CD14-positive monocyte (primary cell): ENCODE measurements around the gene MAST1. TPM values are rescaled to one million over a fixed set of nuclear protein-coding genes. Genes with fewer than 3 reads are reported as not detected.
"Not testable (repeated sequence)": the region's sequence is repeated elsewhere in the genome, so short reads cannot be mapped to it uniquely, and the experiment has no call there.

ENCODE experiments used
- DNase-seq, 3 donors: peaks; one replicate each; pipeline ENCODE4 v3.0.0-alpha.2; 2011 to 2022
- H2AFZ ChIP-seq: 2 replicates; pipeline ENCODE4 v1.6.0; 2012; ENCODE audit warnings: mild to moderate bottlenecking, low read depth, low read length, inconsistent platforms; ENCODE audit not compliant: insufficient read depth, poor library complexity, severe bottlenecking
- H3K27ac ChIP-seq, 2 donors: 1 replicate in 1 of 2; 2 replicates in 1 of 2; pipeline ENCODE4 v1.5.1; 2012 to 2013; ENCODE audit warnings: low read length in 2 of 2, control low read depth in 1 of 2, inconsistent platforms in 1 of 2, low read depth in 1 of 2, mild to moderate bottlenecking in 1 of 2
- H3K27me3 ChIP-seq, 2 donors: one replicate each; pipeline versions ENCODE4 v1.6.0 to v1.6.1; 2011 to 2013; ENCODE audit warnings: low read length in 2 of 2; ENCODE audit not compliant: control insufficient read depth in 2 of 2, insufficient read depth in 2 of 2
- H3K36me3 ChIP-seq, 2 donors: replicated peaks in 1 of 2; 1 replicate in 1 of 2; 2 replicates in 1 of 2; pipeline versions ENCODE4 v1.5.1 to v1.6.1; 2012 to 2013; ENCODE audit warnings: low read length in 2 of 2, control low read depth in 1 of 2, inconsistent platforms in 1 of 2, mild to moderate bottlenecking in 1 of 2; ENCODE audit not compliant: insufficient read depth in 2 of 2, control insufficient read depth in 1 of 2
- H3K4me1 ChIP-seq, 2 donors: 1 replicate in 1 of 2; 2 replicates in 1 of 2; pipeline versions ENCODE4 v1.5.1 to v1.6.1; 2012 to 2013; ENCODE audit warnings: low read length in 2 of 2, control low read depth in 1 of 2, inconsistent platforms in 1 of 2, mild to moderate bottlenecking in 1 of 2, moderate library complexity in 1 of 2; ENCODE audit not compliant: insufficient read depth in 2 of 2, control insufficient read depth in 1 of 2
- H3K4me2 ChIP-seq: replicated peaks from 2 replicates; pipeline ENCODE3; 2012; ENCODE audit warnings: low read length, moderate library complexity, mild to moderate bottlenecking; ENCODE audit not compliant: poor library complexity, severe bottlenecking; ENCODE audit errors: extremely low read depth
- H3K4me3 ChIP-seq, 3 experiments: fragments of 200-600 bp in 1 of 3; sonication (generic) in 1 of 3; replicated peaks in 1 of 3; 1 replicate in 2 of 3; 2 replicates in 1 of 3; pipeline ENCODE4 v1.5.1; 2011 to 2013; ENCODE audit warnings: low read length in 3 of 3, mild to moderate bottlenecking in 3 of 3, control low read depth in 2 of 3, low read depth in 2 of 3, inconsistent platforms in 1 of 3, moderate library complexity in 1 of 3
- H3K79me2 ChIP-seq: 2 replicates; pipeline ENCODE4 v1.6.0; 2012; ENCODE audit warnings: mild to moderate bottlenecking, control low read depth, inconsistent platforms, low read length, moderate library complexity; ENCODE audit not compliant: insufficient read depth
- H3K9ac ChIP-seq: 2 replicates; pipeline ENCODE4 v1.6.0; 2017; ENCODE audit warnings: low read length, mild to moderate bottlenecking; ENCODE audit not compliant: insufficient read depth, poor library complexity, severe bottlenecking
- H3K9me3 ChIP-seq, 2 donors: replicated peaks in 1 of 2; 1 replicate in 1 of 2; 2 replicates in 1 of 2; pipeline versions ENCODE4 v1.5.1 to v1.6.1; 2012 to 2013; ENCODE audit warnings: low read length in 2 of 2, control low read depth in 1 of 2; ENCODE audit not compliant: control insufficient read depth in 1 of 2, insufficient read depth in 1 of 2
- H4K20me1 ChIP-seq: 2 replicates; pipeline ENCODE4 v1.6.0; 2012; ENCODE audit warnings: mild to moderate bottlenecking, low read length, control low read depth, moderate library complexity; ENCODE audit not compliant: insufficient read depth
- H3K27ac Mint-ChIP-seq, 7 donors: one replicate each; pipeline ENCODE4 v1.8.0; 2020; ENCODE audit warnings: mild to moderate bottlenecking in 7 of 7, mixed read lengths in 7 of 7, moderate library complexity in 6 of 7, inconsistent platforms in 2 of 7
- H3K27me3 Mint-ChIP-seq, 3 donors: one replicate each; pipeline ENCODE4 v1.8.0; 2021 to 2022; ENCODE audit warnings: low read depth in 3 of 3, mild to moderate bottlenecking in 3 of 3, mixed read lengths in 3 of 3, moderate library complexity in 3 of 3, inconsistent platforms in 1 of 3
- H3K36me3 Mint-ChIP-seq, 2 donors: one replicate each; pipeline ENCODE4 v1.8.0; 2020; ENCODE audit warnings: mixed read lengths in 2 of 2, inconsistent platforms in 1 of 2, mild to moderate bottlenecking in 1 of 2
- H3K4me1 Mint-ChIP-seq: one replicate; pipeline ENCODE4 v1.8.0; 2020; ENCODE audit warnings: mild to moderate bottlenecking, mixed read lengths
- H3K4me3 Mint-ChIP-seq, 2 donors: one replicate each; pipeline ENCODE4 v1.8.0; 2020; ENCODE audit warnings: mild to moderate bottlenecking in 2 of 2, mixed read lengths in 2 of 2, moderate library complexity in 1 of 2
- H3K9me3 Mint-ChIP-seq, 7 donors: one replicate each; pipeline ENCODE4 v1.8.0; 2020 to 2022; ENCODE audit warnings: mixed read lengths in 7 of 7, mild to moderate bottlenecking in 6 of 7, moderate library complexity in 6 of 7, inconsistent platforms in 2 of 7
- WGBS: methylation state at CpG from one replicate; pipeline ENCODE4 v1.1.5; 2013; ENCODE audit warnings: missing lambda C conversion rate; ENCODE audit not compliant: insufficient coverage; 5-methylcytosine and 5-hydroxymethylcytosine counted together
- intact Hi-C, 2 donors: fragments of 100-400 bp; cut with micrococcal nuclease; formaldehyde crosslinking; loops; one replicate each; pipeline versions ENCODE4 v1.15.0 to v1.15.1; 2023
- polyA plus RNA-seq, 3 donors: library from polyadenylated mRNA; depleted of rRNA in 1 of 3; unstranded in 2 of 3; stranded (reverse) in 1 of 3; fragments of 300-500 nt in 2 of 3; fragments of >200 nt in 1 of 3; fragmentation: Illumina TruSeq in 2 of 3; gene quantifications; 1 replicate in 2 of 3; 2 replicates in 1 of 3; pipeline ENCODE4 v1.2.3, GENCODE V29; 2012 to 2021
- TF ChIP-seq, protein P1 (sequence below): fragments of 200-600 bp; IDR thresholded peaks from one replicate; pipeline ENCODE4 v1.8.0; 2022; ENCODE audit warnings: antibody characterized with exemption, mild to moderate bottlenecking

The MAST1 gene
- polyA plus RNA-seq, 3 donors = 0.28 to 3.6 (median 1.1) TPM

DNA sequence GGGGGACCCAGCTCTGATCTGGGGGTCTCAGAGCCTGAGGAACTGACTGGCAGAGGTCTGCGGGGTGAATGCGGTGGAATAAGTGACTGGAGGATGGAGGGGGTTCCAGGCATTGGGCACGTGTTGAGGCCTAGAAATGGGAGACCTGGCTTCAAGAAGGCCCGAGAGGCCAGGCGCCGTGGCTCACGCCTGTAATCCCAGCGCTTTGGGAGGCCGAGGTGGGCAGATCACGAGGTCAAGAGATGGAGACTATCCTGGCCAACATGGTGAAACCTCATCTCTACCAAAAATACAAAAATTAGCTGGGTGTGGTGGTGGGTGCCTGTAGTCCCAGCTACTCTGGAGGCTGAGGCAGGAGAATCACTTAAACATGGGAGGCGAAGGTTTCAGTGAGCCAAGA, 20.5 kb upstream of the MAST1 start:
- H4K20me1 ChIP-seq = not testable (repeated sequence)

DNA sequence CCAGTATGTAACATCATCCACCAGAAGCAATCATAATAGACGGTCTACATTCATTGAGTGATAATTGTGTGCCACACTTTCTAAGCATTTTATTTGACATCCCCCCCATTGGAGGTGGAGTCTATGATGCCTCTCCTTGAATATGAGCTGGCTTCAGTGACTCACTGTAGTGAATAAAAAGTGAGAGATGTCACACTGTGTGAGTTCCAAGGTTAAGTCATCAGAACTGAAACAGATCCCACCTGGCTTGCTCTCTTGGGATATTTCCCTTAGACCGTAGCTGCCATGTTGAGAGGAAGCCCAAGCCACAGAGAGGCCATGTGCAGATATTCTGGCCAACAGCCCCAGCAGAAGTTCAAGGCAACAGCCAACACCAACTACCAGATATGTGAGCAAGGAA, 16.6 kb upstream of the MAST1 start:
- Histone ChIP-seq H3K9me3 (no peaks in the 10 kb centered on the region), H3K4me3 (no peak overlapping the region), H3K4me2 (no peak overlapping the region), H4K20me1 (no peaks in the 10 kb centered on the region), H2AFZ (no peak overlapping the region), H3K27ac (no peak overlapping the region), H3K79me2 (no peaks in the 10 kb centered on the region), H3K36me3 (no peaks in the 10 kb centered on the region), H3K9ac (no peak overlapping the region), H3K4me1 (peaks cover 7% of the 10 kb centered on the region in 2 donors), H3K27me3 (peaks cover 0 to 9% of the 10 kb centered on the region in 2 donors)
- intact Hi-C loops = no loop called here
- 80% methylated on average over 1 of the region's 2 CpGs for WGBS
- TF ChIP-seq, protein P1, sequence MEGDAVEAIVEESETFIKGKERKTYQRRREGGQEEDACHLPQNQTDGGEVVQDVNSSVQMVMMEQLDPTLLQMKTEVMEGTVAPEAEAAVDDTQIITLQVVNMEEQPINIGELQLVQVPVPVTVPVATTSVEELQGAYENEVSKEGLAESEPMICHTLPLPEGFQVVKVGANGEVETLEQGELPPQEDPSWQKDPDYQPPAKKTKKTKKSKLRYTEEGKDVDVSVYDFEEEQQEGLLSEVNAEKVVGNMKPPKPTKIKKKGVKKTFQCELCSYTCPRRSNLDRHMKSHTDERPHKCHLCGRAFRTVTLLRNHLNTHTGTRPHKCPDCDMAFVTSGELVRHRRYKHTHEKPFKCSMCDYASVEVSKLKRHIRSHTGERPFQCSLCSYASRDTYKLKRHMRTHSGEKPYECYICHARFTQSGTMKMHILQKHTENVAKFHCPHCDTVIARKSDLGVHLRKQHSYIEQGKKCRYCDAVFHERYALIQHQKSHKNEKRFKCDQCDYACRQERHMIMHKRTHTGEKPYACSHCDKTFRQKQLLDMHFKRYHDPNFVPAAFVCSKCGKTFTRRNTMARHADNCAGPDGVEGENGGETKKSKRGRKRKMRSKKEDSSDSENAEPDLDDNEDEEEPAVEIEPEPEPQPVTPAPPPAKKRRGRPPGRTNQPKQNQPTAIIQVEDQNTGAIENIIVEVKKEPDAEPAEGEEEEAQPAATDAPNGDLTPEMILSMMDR = no peak
- peaks cover 7 to 28% (median 10%) of the 10 kb centered on the region in 3 donors for H3K27me3 Mint-ChIP-seq
- H3K9me3 Mint-ChIP-seq = peaks cover 0 to 11% (median 7%) of the 10 kb centered on the region in 7 donors
- peaks cover 8% of the 10 kb centered on the region for H3K4me1 Mint-ChIP-seq
- H3K27ac Mint-ChIP-seq = no peak overlapping the region
- no peaks in the 10 kb centered on the region for H3K36me3 Mint-ChIP-seq
- DNase-seq = no peak
- H3K4me3 Mint-ChIP-seq = no peak overlapping the region

More for the DNA sequence above, 20.5 kb upstream of the MAST1 start:
- H3K27ac ChIP-seq, H3K4me3 ChIP-seq, H3K27me3 Mint-ChIP-seq, H2AFZ ChIP-seq, H3K4me3 Mint-ChIP-seq, H3K79me2 ChIP-seq, H3K9ac ChIP-seq, H3K4me1 Mint-ChIP-seq, H3K9me3 ChIP-seq, H3K4me2 ChIP-seq, DNase-seq, intact Hi-C loops, H3K4me1 ChIP-seq, H3K27me3 ChIP-seq: not testable (repeated sequence)
- Mint-ChIP-seq H3K36me3 (peaks cover 13 to 26% of the 10 kb centered on the region in 2 donors), H3K27ac (peak overlapping the region in 1 of 7 donors; percentile 36), H3K9me3 (peaks cover 0 to 11% (median 7%) of the 10 kb centered on the region in 7 donors)
- H3K36me3 ChIP-seq = peaks cover 0 to 15% of the 10 kb centered on the region in 2 donors
- WGBS = 84% methylated on average over 4 of the region's 11 CpGs
